ENCODE measurements around the gene OSTM1.

Gene OSTM1

GRCh38 chr6:108100003-108100402 lies 25.5 kb upstream of the OSTM1 start:
- no peak for ATAC-seq

- ATAC-seq: no peak
Observed at GRCh38 chr6:108097882-108098281, 23.3 kb upstream of the OSTM1 start.

- ATAC-seq: no peak
Observed at GRCh38 chr6:108093781-108094300, 19.3 kb upstream of the OSTM1 start.

- ATAC-seq: no peak
Observed at GRCh38 chr6:108091288-108091687, 16.7 kb upstream of the OSTM1 start.

- no peak for ATAC-seq
Observed at GRCh38 chr6:108083349-108083748, 8.8 kb upstream of the OSTM1 start.

GRCh38 chr6:108082539-108082938 lies 8.0 kb upstream of the OSTM1 start:
- no peak for ATAC-seq

GRCh38 chr6:108080010-108080780 lies 5.7 kb upstream of the OSTM1 start:
- no peak for ATAC-seq

- ATAC-seq: no peak
Observed at GRCh38 chr6:108078191-108078590, 3.6 kb upstream of the OSTM1 start.

- peak in 1 of 2 donors; percentile 31 for ATAC-seq
Observed at GRCh38 chr6:108074057-108074358, 533 bp downstream of the OSTM1 start.

GRCh38 chr6:108071736-108072276 lies 2.7 kb downstream of the OSTM1 start:
- no peak for ATAC-seq

GRCh38 chr6:108068618-108069017 lies 5.9 kb downstream of the OSTM1 start:
- ATAC-seq: peak; percentile 88 to 93

GRCh38 chr6:108068182-108068581 lies 6.4 kb downstream of the OSTM1 start:
- no peak for ATAC-seq

GRCh38 chr6:108052706-108053105 lies 21.8 kb downstream of the OSTM1 start:
- no peak for ATAC-seq

- ATAC-seq: no peak
Observed at GRCh38 chr6:108051481-108051880, 23.1 kb downstream of the OSTM1 start.

- no peak for ATAC-seq
Observed at GRCh38 chr6:108039681-108040080, 34.9 kb downstream of the OSTM1 start.

GRCh38 chr6:108036884-108037283 lies 37.7 kb downstream of the OSTM1 start:
- no peak for ATAC-seq

- ATAC-seq: no peak
Observed at GRCh38 chr6:108031968-108032367, 42.6 kb downstream of the OSTM1 start.

- no peak for ATAC-seq
Observed at GRCh38 chr6:108030211-108030610, 44.3 kb downstream of the OSTM1 start.

- ATAC-seq: no peak
Observed at GRCh38 chr6:108029226-108029921, 45.2 kb downstream of the OSTM1 start.

GRCh38 chr6:108027594-108027993 lies 46.9 kb downstream of the OSTM1 start:
- no peak for ATAC-seq

- no peak for ATAC-seq
Observed at GRCh38 chr6:108027056-108027455, 47.5 kb downstream of the OSTM1 start.

- ATAC-seq: no peak
Observed at GRCh38 chr6:108024427-108025073, 50.0 kb downstream of the OSTM1 start.

GRCh38 chr6:108020472-108021116 lies 53.9 kb downstream of the OSTM1 start:
- ATAC-seq: no peak

Measured in activated CD4-positive, CD25-positive, alpha-beta regulatory T cell treated with anti-CD3 and anti-CD28 coated beads, Interleukin-2, amount 50 U/mL, for 24 hours (primary cell).